Measurements from ENCODE around the gene CFAP77. TPM values are rescaled to one million over a fixed set of nuclear protein-coding genes. Genes with fewer than 3 reads are reported as not detected.

CFAP77 gene
- total and polyA plus RNA-seq, 2 of the 13 experiments (the other 11 are each of a cell fraction or from before 2014, with no cell fraction given): not detected

GRCh38 chr9:132531195-132531594 is 121.2 kb downstream of the CFAP77 start:
- no peak overlapping the region for H3K27ac ChIP-seq (ENCODE audit: extremely low read length, insufficient read depth, low read length)
- FAIRE-seq (no peak), DNase-seq (ENCODE audit: low spot score) (no peak), ATAC-seq (no peak)
- H2AFZ ChIP-seq (ENCODE audit: low read length): no peak overlapping the region
- H3K79me2 ChIP-seq (ENCODE audit: insufficient read depth, low read length): no peaks in the 10 kb centered on the region
- CTCF ChIA-PET (ENCODE audit: low intra/inter-chr PET ratio, low total read pairs): no interaction called here
- no peak for TF ChIP-seq ZNF317 (CRISPR knock-in tag; IDR thresholded peaks at IDR 0.05)
- TF ChIP-seq ZNF598 (CRISPR knock-in tag; IDR thresholded peaks at IDR 0.05; ENCODE audit: borderline replicate concordance): no peak
- peaks cover 6% of the 10 kb centered on the region for H3K9me3 ChIP-seq (ENCODE audit: low read length)
- H4K20me1 ChIP-seq (ENCODE audit: insufficient read depth, low read length): no peaks in the 10 kb centered on the region
- H3K4me1 ChIP-seq (ENCODE audit: insufficient read depth, low read length): no peaks in the 10 kb centered on the region
- in situ Hi-C loops (cut with HindIII; ENCODE audit: extremely low pct_ligation_motif_present, low pct_unique_long_range_greater_than_20kb): no loop called here
- no peak overlapping the region for H3K9ac ChIP-seq (ENCODE audit: insufficient read depth, low read depth, low read length)
- no TSS peak for BruUV-seq (replicated peaks)
- POLR2A ChIA-PET: no interaction called here
- 24% methylated on average over 13 of the region's 13 CpGs for WGBS (ENCODE audit: low lambda C conversion rate)
- no peak overlapping the region for H3K4me2 ChIP-seq (ENCODE audit: low read depth, low read length)
- no peaks in the 10 kb centered on the region for H3K36me3 ChIP-seq (replicated peaks in 1 of 2; ENCODE audit: control insufficient read depth in 1 of 2, insufficient read depth in 2 of 2, low read length in 2 of 2)
- intact Hi-C loops (cut with micrococcal nuclease; ENCODE audit: unreplicated experiment): no loop called here
- peaks cover 3 to 25% of the 10 kb centered on the region in 2 experiments; a peak in 3 of 5 replicates for H3K27me3 ChIP-seq (ENCODE audit: control insufficient read depth in 1 of 2, insufficient read depth in 2 of 2, low read length in 2 of 2)
- no peak overlapping the region for H3K4me3 ChIP-seq (replicated peaks in 1 of 3; ENCODE audit: insufficient read depth in 1 of 3, low read depth in 2 of 3, low read length in 3 of 3)

- DNase-seq (ENCODE audit: low spot score) (no peak), FAIRE-seq (no peak), ATAC-seq (no peak)
- Histone ChIP-seq H4K20me1 (ENCODE audit: insufficient read depth, low read length) (no peaks in the 10 kb centered on the region), H3K36me3 (replicated peaks in 1 of 2; ENCODE audit: control insufficient read depth in 1 of 2, insufficient read depth in 2 of 2, low read length in 2 of 2) (no peaks in the 10 kb centered on the region), H3K9ac (ENCODE audit: insufficient read depth, low read depth, low read length) (no peak overlapping the region), H3K4me1 (ENCODE audit: insufficient read depth, low read length) (no peaks in the 10 kb centered on the region), H3K79me2 (ENCODE audit: insufficient read depth, low read length) (no peaks in the 10 kb centered on the region), H3K4me3 (replicated peaks in 1 of 3; ENCODE audit: insufficient read depth in 1 of 3, low read depth in 2 of 3, low read length in 3 of 3) (no peak overlapping the region), H3K9me3 (ENCODE audit: low read length) (peaks cover 6% of the 10 kb centered on the region), H3K27ac (ENCODE audit: extremely low read length, insufficient read depth, low read length) (no peak overlapping the region), H3K4me2 (ENCODE audit: low read depth, low read length) (no peak overlapping the region), H2AFZ (ENCODE audit: low read length) (no peak overlapping the region), H3K27me3 (ENCODE audit: control insufficient read depth in 1 of 2, insufficient read depth in 2 of 2, low read length in 2 of 2) (peaks cover 3 to 27% of the 10 kb centered on the region in 2 experiments; a peak in 3 of 5 replicates)
- in situ Hi-C loops (cut with HindIII; ENCODE audit: extremely low pct_ligation_motif_present, low pct_unique_long_range_greater_than_20kb): no loop called here
- TF ChIP-seq ZNF720 (CRISPR knock-in tag; IDR thresholded peaks at IDR 0.05) (no peak), POLR2AphosphoS5 (IDR thresholded peaks at IDR 0.05; ENCODE audit: low read depth, low read length) (no peak), ZNF101 (CRISPR knock-in tag; IDR thresholded peaks at IDR 0.05; ENCODE audit: borderline replicate concordance, low read depth) (no peak), ZSCAN20 (CRISPR knock-in tag; IDR thresholded peaks at IDR 0.05; ENCODE audit: borderline replicate concordance) (no peak), ZNF776 (CRISPR knock-in tag; IDR thresholded peaks at IDR 0.05) (no peak), ATF7-NPFF (CRISPR knock-in tag; IDR thresholded peaks at IDR 0.05; ENCODE audit: low read depth) (no peak), NFKBIZ (CRISPR knock-in tag; IDR thresholded peaks at IDR 0.05) (no peak), ZNF510 (CRISPR knock-in tag; IDR thresholded peaks at IDR 0.05; ENCODE audit: low read depth) (no peak), GMEB1 (CRISPR knock-in tag; IDR thresholded peaks at IDR 0.05; ENCODE audit: borderline replicate concordance) (no peak)
- ChIA-PET POLR2A (no interaction called here), CTCF (ENCODE audit: low intra/inter-chr PET ratio, low total read pairs) (no interaction called here)
- BruUV-seq (replicated peaks): no TSS peak
- 45% methylated on average over 22 of the region's 25 CpGs for WGBS (ENCODE audit: low lambda C conversion rate)
- intact Hi-C loops (cut with micrococcal nuclease; ENCODE audit: unreplicated experiment): no loop called here
These were observed 121.9 kb downstream of the CFAP77 start for GRCh38 chr9:132531710-132532570.
